HepG2 (cell line): ENCODE results near the gene ZNF235. TPM values are rescaled to one million over a fixed set of nuclear protein-coding genes. Genes with fewer than 3 reads are reported as not detected.
A peak's percentile ranks its signal among the peaks of the same experiment; 100 is the strongest.

Experiments used
- AKNA ChIP-seq: sonication (generic); formaldehyde crosslinking; IDR thresholded peaks from 2 replicates; pipeline ENCODE4 v1.4.0; 2020; ENCODE audit warnings: missing genetic modification reagents, borderline replicate concordance
- CCAR2 ChIP-seq: fragments of 200-400 bp; formaldehyde crosslinking; optimal IDR thresholded peaks from 2 replicates; pipeline ENCODE3; 2018; ENCODE audit warnings: low read depth, mild to moderate bottlenecking, low read length, moderate library complexity
- CEBPB ChIP-seq: IDR thresholded peaks from 2 replicates; pipeline ENCODE4 v1.6.1; 2011; ENCODE audit warnings: low read depth, low read length, improper control_type of control experiment, borderline replicate concordance
- HDAC6 ChIP-seq: fragments of 200-600 bp; sonication (generic); IDR thresholded peaks from 2 replicates; pipeline ENCODE4 v1.7.0; 2017; ENCODE audit warnings: mild to moderate bottlenecking, antibody characterized with exemption, low read length, low read depth
- KDM4B ChIP-seq: sonication (generic); formaldehyde crosslinking; IDR thresholded peaks from 2 replicates; pipeline ENCODE4 v1.4.0; 2020; ENCODE audit warnings: missing genetic modification reagents
- NR2F2 ChIP-seq: IDR thresholded peaks from 2 replicates; pipeline ENCODE4 v1.6.1; 2012; ENCODE audit warnings: low read depth, inconsistent platforms, borderline replicate concordance
- RFX1 ChIP-seq: fragments of 450-650 bp; IDR thresholded peaks from 2 replicates; pipeline ENCODE4 v1.6.1; 2017
- RNF219 ChIP-seq: sonication (generic); formaldehyde crosslinking; IDR thresholded peaks from 2 replicates; pipeline ENCODE4 v1.5.0; 2020; ENCODE audit warnings: mild to moderate bottlenecking, missing genetic modification reagents
- ZBTB44 ChIP-seq: sonication (generic); formaldehyde crosslinking; IDR thresholded peaks from 2 replicates; pipeline ENCODE4 v1.4.0; 2020; ENCODE audit warnings: missing genetic modification reagents
- ZNF205 ChIP-seq: IDR thresholded peaks from 2 replicates; pipeline ENCODE4 v1.6.1; 2018; ENCODE audit warnings: missing biosample characterization, missing genetic modification reagents
- ZNF34 ChIP-seq: sonication (generic); formaldehyde crosslinking; IDR thresholded peaks from 2 replicates; pipeline ENCODE4 v1.4.0; 2020; ENCODE audit warnings: mild to moderate bottlenecking, missing genetic modification reagents, borderline replicate concordance
- ZNF704 ChIP-seq: sonication (generic); formaldehyde crosslinking; IDR thresholded peaks from 2 replicates; pipeline ENCODE4 v1.8.1; 2023; ENCODE audit warnings: mild to moderate bottlenecking, inconsistent platforms, moderate library complexity, missing genetic modification reagents, borderline replicate concordance
- polyA plus RNA-seq, 8 experiments: library from polyadenylated mRNA; depleted of rRNA in 3 of 8; stranded (reverse) in 7 of 8; unstranded in 1 of 8; fragments of >200 nt; fragmentation: Illumina TruSeq in 4 of 8; extraction: Trizol in 4 of 8; gene quantifications; 2 replicates each; pipeline versions ENCODE4 v1.2.1 to v1.2.3, GENCODE V29; 2011 to 2016; ENCODE audit warnings: low read depth in 4 of 8, missing spikeins in 1 of 8, mixed read lengths in 1 of 8; ENCODE audit not compliant: insufficient read depth in 1 of 8
- total RNA-seq, 5 experiments: library from RNA; depleted of rRNA; stranded (reverse); fragments of >200 nt; fragmentation: Illumina TruSeq; extraction: Trizol; gene quantifications; 2 replicates each; pipeline ENCODE4 v1.2.3, GENCODE V29; 2016; ENCODE audit warnings: low read depth in 1 of 5
- TF ChIP-seq, protein P1 (sequence below): sonication (generic); formaldehyde crosslinking; IDR thresholded peaks from 2 replicates; pipeline ENCODE4 v1.5.1; 2020; ENCODE audit warnings: missing genetic modification reagents, mild to moderate bottlenecking, borderline replicate concordance
- TF ChIP-seq, protein P2 (sequence below): sonication (generic); formaldehyde crosslinking; IDR thresholded peaks from 2 replicates; pipeline ENCODE4 v1.8.1; 2023; ENCODE audit warnings: mild to moderate bottlenecking, moderate library complexity, missing genetic modification reagents
- TF ChIP-seq, protein P3 (sequence below): IDR thresholded peaks from 2 replicates; pipeline ENCODE4 v1.6.1; 2016; ENCODE audit warnings: missing biosample characterization, missing genetic modification reagents, low read depth

ZNF235 gene
- total and polyA plus RNA-seq, 2 of the 13 experiments (the other 11 are each of a cell fraction or from before 2014, with no cell fraction given): 4.8 to 5.5 TPM

DNA sequence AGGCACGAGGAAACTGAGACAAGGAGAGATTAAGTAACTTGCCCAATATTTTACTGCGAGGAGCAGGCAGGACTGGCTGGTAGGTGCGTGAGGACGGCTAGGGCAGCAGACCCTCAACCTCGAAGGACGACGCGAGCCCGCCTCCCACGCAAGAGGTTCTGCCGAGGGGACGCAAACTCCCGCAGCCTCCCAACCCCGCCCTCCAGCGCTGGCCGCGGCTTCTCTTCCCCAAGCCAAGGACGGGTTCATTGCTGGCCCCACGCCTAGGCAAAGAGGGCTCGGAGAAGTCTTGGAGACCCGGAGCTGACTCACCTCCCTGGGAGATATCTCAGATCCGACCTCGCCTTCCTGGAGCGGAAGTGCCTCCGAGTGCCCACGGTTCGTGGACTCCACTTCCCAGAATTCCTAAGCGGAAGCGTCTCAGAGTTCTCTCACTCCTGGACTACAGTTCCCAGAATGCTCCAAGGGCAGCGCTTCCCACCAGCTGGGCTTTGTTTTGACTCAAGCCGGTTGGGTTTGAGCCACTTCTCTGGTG, at the start of gene ZNF235 (continued):
- TF ChIP-seq, protein P1, sequence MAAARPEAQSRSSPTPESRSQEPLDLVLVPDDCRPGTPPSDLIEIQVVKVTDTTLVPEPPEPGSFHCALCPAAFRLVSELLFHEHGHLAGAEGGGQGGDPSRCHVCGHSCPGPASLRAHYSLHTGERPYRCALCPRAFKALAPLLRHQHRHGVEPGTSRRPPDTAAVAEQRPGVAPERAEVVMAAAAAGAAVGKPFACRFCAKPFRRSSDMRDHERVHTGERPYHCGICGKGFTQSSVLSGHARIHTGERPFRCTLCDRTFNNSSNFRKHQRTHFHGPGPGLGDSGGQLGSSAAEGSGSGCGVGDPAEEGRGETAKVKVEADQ (CRISPR knock-in tag): no peak; the same call in 1 of the 2 replicates
- TF ChIP-seq, protein P2, sequence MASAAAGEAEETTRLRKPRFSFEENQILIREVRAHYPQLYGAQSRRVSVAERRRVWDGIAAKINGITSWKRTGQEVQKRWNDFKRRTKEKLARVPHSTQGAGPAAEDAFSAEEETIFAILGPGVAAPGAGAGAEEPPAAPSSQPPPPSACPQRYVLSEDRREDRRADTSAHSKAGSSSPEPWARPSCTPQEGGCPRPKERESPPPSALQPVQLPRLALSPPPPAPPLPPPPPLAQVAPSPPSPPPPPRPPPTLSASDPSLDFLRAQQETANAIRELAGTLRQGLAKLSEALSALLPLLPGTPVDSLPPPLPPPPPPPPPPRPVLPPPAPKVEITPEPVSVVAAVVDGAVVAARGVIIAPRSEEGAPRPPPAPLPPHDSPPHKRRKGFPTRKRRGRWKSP (CRISPR knock-in tag): peak; percentile 45; the same call in 1 of the 2 replicates
- TF ChIP-seq ZNF704 (CRISPR knock-in tag) (no peak; the same call in 1 of the 2 replicates), RFX1 (no peak), ZBTB44 (CRISPR knock-in tag) (no peak), CCAR2 (no peak), HDAC6 (no peak), CEBPB (no peak), AKNA (CRISPR knock-in tag) (no peak), KDM4B (CRISPR knock-in tag) (no peak), ZNF34 (CRISPR knock-in tag) (no peak), NR2F2 (no peak), RNF219 (CRISPR knock-in tag) (no peak), ZNF205 (CRISPR knock-in tag) (no peak)
- TF ChIP-seq, protein P3, sequence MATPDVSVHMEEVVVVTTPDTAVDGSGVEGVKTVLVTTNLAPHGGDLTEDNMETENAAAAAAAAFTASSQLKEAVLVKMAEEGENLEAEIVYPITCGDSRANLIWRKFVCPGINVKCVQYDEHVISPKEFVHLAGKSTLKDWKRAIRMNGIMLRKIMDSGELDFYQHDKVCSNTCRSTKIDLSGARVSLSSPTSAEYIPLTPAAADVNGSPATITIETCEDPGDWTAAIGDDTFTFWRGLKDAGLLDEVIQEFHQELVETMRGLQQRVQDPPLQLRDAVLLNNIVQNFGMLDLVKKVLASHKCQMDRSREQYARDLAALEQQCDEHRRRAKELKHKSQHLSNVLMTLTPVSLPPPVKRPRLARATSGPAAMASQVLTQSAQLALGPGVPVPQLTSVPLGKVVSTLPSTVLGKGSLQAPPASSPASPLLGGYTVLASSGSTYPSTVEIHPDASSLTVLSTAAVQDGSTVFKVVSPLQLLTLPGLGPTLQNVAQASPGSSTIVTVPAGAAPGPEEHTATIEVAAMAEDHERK (CRISPR knock-in tag): no peak
